ENCODE data around the gene SEPHS1. TPM values are rescaled to one million over a fixed set of nuclear protein-coding genes. Genes with fewer than 3 reads are reported as not detected.

The SEPHS1 gene
- total RNA-seq, 4 donors from 2014 or later, result 24.3 to 34.9 (median 32.0) TPM

- Histone ChIP-seq H3K36me3 (no peaks in the 10 kb centered on the region), H3K4me3 (peak overlapping the region; percentile 50 to 96 (median 89)), H3K4me1 (peaks cover 0 to 20% (median 3%) of the 10 kb centered on the region in 4 donors), H3K27me3 (no peaks in the 10 kb centered on the region), H3K27ac (peak overlapping the region; percentile 57 to 97 (median 96)), H3K9me3 (no peaks in the 10 kb centered on the region)
- TF ChIP-seq POLR2A (IDR thresholded peaks at IDR 0.05), result peak in 1 of 2 donors; percentile 38
- TF ChIP-seq CTCF (IDR thresholded peaks at IDR 0.05), result no peak
- DNase-seq, result peak; percentile 23 to 78 (median 71)
Measured at GRCh38 chr10:13349463-13350274, 1.6 kb upstream of the SEPHS1 start.

- Histone ChIP-seq H3K27ac (peak overlapping the region; percentile 94 to 98 (median 97)), H3K36me3 (no peaks in the 10 kb centered on the region), H3K9me3 (no peaks in the 10 kb centered on the region), H3K4me3 (peak overlapping the region; percentile 50 to 96 (median 89)), H3K4me1 (peaks cover 0 to 20% (median 3%) of the 10 kb centered on the region in 4 donors), H3K27me3 (no peaks in the 10 kb centered on the region)
- TF ChIP-seq CTCF (IDR thresholded peaks at IDR 0.05) (no peak), POLR2A (IDR thresholded peaks at IDR 0.05) (peak in 1 of 2 donors; percentile 27)
- DNase-seq, result peak; percentile 79 to 91 (median 89)
Measured at GRCh38 chr10:13347500-13348156, 465 bp downstream of the SEPHS1 start.

GRCh38 chr10:13347043-13347499 is 1.0 kb downstream of the SEPHS1 start:
- peak in 1 of 3 donors; percentile 49 for DNase-seq
- Histone ChIP-seq H3K9me3 (no peaks in the 10 kb centered on the region), H3K27ac (peak overlapping the region; percentile 94 to 98 (median 97)), H3K36me3 (no peaks in the 10 kb centered on the region), H3K27me3 (no peaks in the 10 kb centered on the region), H3K4me1 (peaks cover 0 to 20% (median 3%) of the 10 kb centered on the region in 4 donors), H3K4me3 (peak overlapping the region; percentile 50 to 96 (median 89))
- TF ChIP-seq CTCF (IDR thresholded peaks at IDR 0.05), result peak in 1 of 6 experiments; percentile 6
- TF ChIP-seq POLR2A (IDR thresholded peaks at IDR 0.05), result no peak

- DNase-seq, result no peak
- TF ChIP-seq CTCF (IDR thresholded peaks at IDR 0.05) (no peak), POLR2A (IDR thresholded peaks at IDR 0.05) (no peak)
- H3K36me3 ChIP-seq, result no peaks in the 10 kb centered on the region
- no peaks in the 10 kb centered on the region for H3K27me3 ChIP-seq
- H3K4me3 ChIP-seq, result peak overlapping the region; percentile 50 to 96 (median 89)
- no peaks in the 10 kb centered on the region for H3K9me3 ChIP-seq
- H3K4me1 ChIP-seq, result peaks cover 0 to 20% (median 3%) of the 10 kb centered on the region in 4 donors
- peak overlapping the region; percentile 94 to 98 (median 97) for H3K27ac ChIP-seq
Measured at GRCh38 chr10:13346283-13347042, 1.6 kb downstream of the SEPHS1 start.

All from Peyer's patch (tissue), 4 donors.